GM19438 (cell line): ENCODE data around the gene NDUFA6.
"Not testable (repeated sequence)": the region's sequence is repeated elsewhere in the genome, so short reads cannot be mapped to it uniquely, and the experiment has no call there.

Experiments
- ATAC-seq: cut with Tn5 transposase; IDR thresholded peaks from one replicate; pipeline ENCODE4 v1.9.1; 2021; ENCODE audit warnings: low read depth; ENCODE audit not compliant: unreplicated experiment

NDUFA6 gene

GRCh38 chr22:42115420-42115830, 24.9 kb upstream of the NDUFA6 start:
- not testable (repeated sequence) for ATAC-seq

GRCh38 chr22:42114721-42115120, 24.1 kb upstream of the NDUFA6 start:
- ATAC-seq, result no peak

- not testable (repeated sequence) for ATAC-seq
Observed at GRCh38 chr22:42112793-42113192, 22.2 kb upstream of the NDUFA6 start.

- no peak for ATAC-seq
Observed at GRCh38 chr22:42111798-42112197, 21.2 kb upstream of the NDUFA6 start.

- no peak for ATAC-seq
Observed at GRCh38 chr22:42108848-42109247, 18.3 kb upstream of the NDUFA6 start.

GRCh38 chr22:42104332-42104860, 13.8 kb upstream of the NDUFA6 start:
- ATAC-seq, result not testable (repeated sequence)

- no peak for ATAC-seq
Observed at GRCh38 chr22:42101199-42101598, 10.6 kb upstream of the NDUFA6 start.

- no peak for ATAC-seq
Observed at GRCh38 chr22:42091455-42091782, 847 bp upstream of the NDUFA6 start.

GRCh38 chr22:42086051-42086450, 4.5 kb downstream of the NDUFA6 start:
- ATAC-seq, result no peak

- no peak for ATAC-seq
Observed at GRCh38 chr22:42084874-42085273, 5.7 kb downstream of the NDUFA6 start.

- no peak for ATAC-seq
Observed at GRCh38 chr22:42083119-42083518, 7.5 kb downstream of the NDUFA6 start.

- no peak for ATAC-seq
Observed at GRCh38 chr22:42080287-42080686, 10.3 kb downstream of the NDUFA6 start.

GRCh38 chr22:42079319-42080251, 11.0 kb downstream of the NDUFA6 start, which contains the start of gene SMDT1:
Gene SMDT1, plus strand, starts transcription at chr22:42079700. Its CDS starts 69 bp downstream, at chr22:42079769.
- peak; percentile 84 for ATAC-seq

- ATAC-seq, result no peak
Observed at GRCh38 chr22:42078469-42079318, 11.9 kb downstream of the NDUFA6 start.

- no peak for ATAC-seq
Observed at GRCh38 chr22:42077486-42078125, 13.0 kb downstream of the NDUFA6 start.

- no peak for ATAC-seq
Observed at GRCh38 chr22:42076764-42077485, 13.6 kb downstream of the NDUFA6 start.

- ATAC-seq, result no peak
Observed at GRCh38 chr22:42074846-42075676, 15.5 kb downstream of the NDUFA6 start.

- ATAC-seq, result no peak
Observed at GRCh38 chr22:42074132-42074811, 16.3 kb downstream of the NDUFA6 start, which contains the start of gene PHETA2. Gene PHETA2, plus strand, starts transcription at chr22:42074248. Its CDS starts 3,046 bp downstream, at chr22:42077294.
